Measurements from ENCODE around the gene RNF32.
"Not testable (repeated sequence)": the region's sequence is repeated elsewhere in the genome, so short reads cannot be mapped to it uniquely, and the experiment has no call there.

GRCh38 chr7:156647330-156647729, 6.8 kb downstream of the RNF32 start:
- not testable (repeated sequence) for TF ChIP-seq CTCF, POLR2A (IDR thresholded peaks at IDR 0.05)
